Esophagus (tissue), 2 donors: ENCODE data around the gene CLNS1A. TPM values are rescaled to one million over a fixed set of nuclear protein-coding genes. Genes with fewer than 3 reads are reported as not detected.
"Not testable (repeated sequence)": the region's sequence is repeated elsewhere in the genome, so short reads cannot be mapped to it uniquely, and the experiment has no call there.

Experiments used
- H3K27ac ChIP-seq, 2 donors: one replicate each; pipeline ENCODE4 v1.5.1; 2013; ENCODE audit warnings: low read depth in 2 of 2, mild to moderate bottlenecking in 2 of 2, inconsistent platforms in 1 of 2, low read length in 1 of 2, moderate library complexity in 1 of 2
- H3K27me3 ChIP-seq, 2 donors: one replicate each; pipeline ENCODE4 v1.6.1; 2013; ENCODE audit warnings: low read length in 2 of 2, control low read depth in 1 of 2, mild to moderate bottlenecking in 1 of 2; ENCODE audit not compliant: insufficient read depth in 2 of 2, control insufficient read depth in 1 of 2
- H3K36me3 ChIP-seq, 2 donors: one replicate each; pipeline ENCODE4 v1.6.1; 2013; ENCODE audit warnings: low read length in 1 of 2; ENCODE audit not compliant: control insufficient read depth in 2 of 2, insufficient read depth in 2 of 2
- H3K4me1 ChIP-seq, 2 donors: one replicate each; pipeline ENCODE4 v1.6.1; 2013; ENCODE audit warnings: low read length in 1 of 2; ENCODE audit not compliant: control insufficient read depth in 2 of 2, insufficient read depth in 2 of 2
- H3K4me3 ChIP-seq, 2 donors: one replicate each; pipeline ENCODE4 v1.5.1; 2013; ENCODE audit warnings: low read length in 2 of 2, mild to moderate bottlenecking in 2 of 2, low read depth in 1 of 2, moderate library complexity in 1 of 2
- H3K9me3 ChIP-seq, 2 donors: one replicate each; pipeline ENCODE4 v1.6.1; 2013; ENCODE audit warnings: mild to moderate bottlenecking in 2 of 2, low read depth in 1 of 2, low read length in 1 of 2, moderate library complexity in 1 of 2; ENCODE audit not compliant: control insufficient read depth in 2 of 2, insufficient read depth in 1 of 2
- WGBS, 2 donors: extraction: QIAGEN DNeasy Blood & Tissue Kit; methylation state at CpG; one replicate each; pipeline ENCODE4 v1.1.7; 2013; 5-methylcytosine and 5-hydroxymethylcytosine counted together
- polyA plus RNA-seq, 2 donors: library from polyadenylated mRNA; stranded (reverse); fragments of 200-250 nt; gene quantifications; one replicate each; pipeline ENCODE4 v1.2.3, GENCODE V29; 2013
- donor health status: healthy with polysubstance abuse.
- donor health status: Bipolar disorder and iron deficiency.

CLNS1A gene
- polyA plus RNA-seq, 2 donors: 57.8 to 104 TPM

- no peaks in the 10 kb centered on the region for H3K9me3 ChIP-seq
- H3K4me1 ChIP-seq: peaks cover 4 to 6% of the 10 kb centered on the region in 2 donors
- WGBS, 2 donors: 53 to 62% methylated on average over 2 of the region's 2 CpGs
- H3K36me3 ChIP-seq: no peaks in the 10 kb centered on the region
- H3K27me3 ChIP-seq: no peaks in the 10 kb centered on the region
- no peak overlapping the region for H3K27ac ChIP-seq
- no peak overlapping the region for H3K4me3 ChIP-seq
Measured at GRCh38 chr11:77592727-77593126, 44.9 kb downstream of the CLNS1A start.

- Histone ChIP-seq H3K4me1 (peaks cover 4 to 6% of the 10 kb centered on the region in 2 donors), H3K27ac (peak overlapping the region in 1 of 2 donors; percentile 1), H3K9me3 (no peaks in the 10 kb centered on the region), H3K36me3 (no peaks in the 10 kb centered on the region), H3K4me3 (peak overlapping the region; percentile 48 to 66), H3K27me3 (no peaks in the 10 kb centered on the region)
- WGBS, 2 donors: 7% methylated on average over 31 of the region's 31 CpGs
Measured at GRCh38 chr11:77590194-77590782, 47.3 kb downstream of the CLNS1A start.

GRCh38 chr11:77589521-77590193 is 47.9 kb downstream of the CLNS1A start, which contains the start of gene AQP11:
Gene AQP11 (plus strand): TSS chr11:77589953. CDS start chr11:77589993, 40 bp downstream.
- peaks cover 4 to 6% of the 10 kb centered on the region in 2 donors for H3K4me1 ChIP-seq
- H3K36me3 ChIP-seq: no peaks in the 10 kb centered on the region
- H3K9me3 ChIP-seq: no peaks in the 10 kb centered on the region
- peak within 1 kb of the TSS; percentile 48 to 66 for H3K4me3 ChIP-seq
- H3K27me3 ChIP-seq: no peaks in the 10 kb centered on the region
- peak within 1 kb of the TSS; percentile 34 to 65 for H3K27ac ChIP-seq
- 0 to 1% methylated on average over 58 to 75 of the region's 75 CpGs for whole genome bisulfite sequencing, 2 donors

- H3K4me1 ChIP-seq: peaks cover 4 to 6% of the 10 kb centered on the region in 2 donors
- H3K27me3 ChIP-seq: no peaks in the 10 kb centered on the region
- peak overlapping the region in 1 of 2 donors; percentile 65 for H3K27ac ChIP-seq
- no peaks in the 10 kb centered on the region for H3K36me3 ChIP-seq
- H3K9me3 ChIP-seq: no peaks in the 10 kb centered on the region
- H3K4me3 ChIP-seq: peak overlapping the region; percentile 48 to 66
- WGBS, 2 donors: 2% methylated on average over 19 of the region's 19 CpGs
Measured at GRCh38 chr11:77589181-77589520, 48.4 kb downstream of the CLNS1A start.

- H3K4me3 ChIP-seq: no peak overlapping the region
- H3K36me3 ChIP-seq: no peaks in the 10 kb centered on the region
- no peaks in the 10 kb centered on the region for H3K27me3 ChIP-seq
- no peaks in the 10 kb centered on the region for H3K4me1 ChIP-seq
- WGBS, 2 donors: 80 to 85% methylated on average over 5 of the region's 5 CpGs
- no peaks in the 10 kb centered on the region for H3K9me3 ChIP-seq
- no peak overlapping the region for H3K27ac ChIP-seq
Measured at GRCh38 chr11:77580712-77581337, 56.8 kb downstream of the CLNS1A start.

- not testable (repeated sequence) for H3K36me3 ChIP-seq, H3K4me1 ChIP-seq, H3K9me3 ChIP-seq, H3K27me3 ChIP-seq, H3K27ac ChIP-seq, H3K4me3 ChIP-seq
- 18% methylated on average over 1 of the region's 1 CpG for WGBS, 2 donors
Measured at GRCh38 chr11:77575428-77575827, 62.2 kb downstream of the CLNS1A start.

GRCh38 chr11:77570896-77571295 is 66.7 kb downstream of the CLNS1A start:
- not testable (repeated sequence) for H3K9me3 ChIP-seq, H3K4me3 ChIP-seq, H3K4me1 ChIP-seq, H3K36me3 ChIP-seq, H3K27ac ChIP-seq, H3K27me3 ChIP-seq
- 23 to 31% methylated on average over 1 of the region's 1 CpG for WGBS, 2 donors

- Histone ChIP-seq H3K4me3 (no peak overlapping the region), H3K4me1 (peaks cover 0 to 2% of the 10 kb centered on the region in 2 donors), H3K9me3 (no peaks in the 10 kb centered on the region), H3K36me3 (no peaks in the 10 kb centered on the region), H3K27ac (no peak overlapping the region), H3K27me3 (no peaks in the 10 kb centered on the region)
- whole genome bisulfite sequencing, 2 donors: 83 to 86% methylated on average over 2 of the region's 2 CpGs
Measured at GRCh38 chr11:77569676-77570070, 67.9 kb downstream of the CLNS1A start.

GRCh38 chr11:77568916-77569675 is 68.5 kb downstream of the CLNS1A start:
- Histone ChIP-seq H3K36me3 (no peaks in the 10 kb centered on the region), H3K4me3 (no peak overlapping the region), H3K27ac (no peak overlapping the region), H3K4me1 (peaks cover 0 to 2% of the 10 kb centered on the region in 2 donors), H3K27me3 (no peaks in the 10 kb centered on the region), H3K9me3 (no peaks in the 10 kb centered on the region)
- WGBS, 2 donors: 71 to 81% methylated on average over 3 of the region's 3 CpGs
